IMR-90 (cell line): ENCODE data around the gene MTAP. TPM values are rescaled to one million over a fixed set of nuclear protein-coding genes. Genes with fewer than 3 reads are reported as not detected.
A peak's percentile ranks its signal among the peaks of the same experiment; 100 is the strongest.

Experiments
- ATAC-seq: fragments of 200-7000 bp; cut with Tn5 transposase; 2 replicates; pipeline ENCODE4 v1.9.1; 2020; ENCODE audit warnings: low read depth, mild to moderate bottlenecking, moderate library complexity
- BruUV-seq: library from RNA; stranded (reverse); fragments of 400-500 nt; replicated peaks from 2 replicates; lab custom pipeline; 2021; lab: Mats Ljungman, UMichigan
- CTCF ChIA-PET: fragments of 300-600 bp; formaldehyde crosslinking; extraction: SDS; loops from one replicate; lab custom pipeline; 2021; ENCODE audit warnings: antibody characterized with exemption; lab: Yijun Ruan, JAX
- POLR2A ChIA-PET: fragments of 300-600 bp; sonication (Branson Sonifier 250); formaldehyde crosslinking; loops from one replicate; lab custom pipeline; 2022; ENCODE audit warnings: antibody characterized with exemption; ENCODE audit not compliant: unreplicated experiment; lab: Charles Lee
- DNase-seq: peaks from one replicate; pipeline ENCODE4 v3.0.0; 2013
- H2AFZ ChIP-seq: replicated peaks from 2 replicates; pipeline ENCODE3; 2013; ENCODE audit warnings: low read length, mild to moderate bottlenecking; ENCODE audit not compliant: poor library complexity
- H2AK5ac ChIP-seq: 2 replicates; pipeline ENCODE4 v1.6.1; 2013; ENCODE audit warnings: low read depth, low read length, inconsistent platforms
- H2AK9ac ChIP-seq: replicated peaks from 2 replicates; pipeline ENCODE3; 2013; ENCODE audit warnings: mild to moderate bottlenecking, low read depth, low read length, moderate library complexity; ENCODE audit not compliant: poor library complexity
- H2BK120ac ChIP-seq: 2 replicates; pipeline ENCODE4 v1.6.1; 2013; ENCODE audit warnings: low read depth, low read length, inconsistent platforms
- H2BK15ac ChIP-seq: 3 replicates; pipeline ENCODE4 v1.6.1; 2013; ENCODE audit warnings: low read depth, low read length, inconsistent platforms
- H2BK20ac ChIP-seq: 2 replicates; pipeline ENCODE4 v1.6.1; 2013; ENCODE audit warnings: low read depth, mild to moderate bottlenecking, inconsistent platforms, low read length, moderate library complexity
- H2BK5ac ChIP-seq: 2 replicates; pipeline ENCODE4 v1.6.1; 2013; ENCODE audit warnings: mild to moderate bottlenecking, low read depth, low read length, inconsistent platforms; ENCODE audit not compliant: poor library complexity, severe bottlenecking
- H3K14ac ChIP-seq: replicated peaks from 2 replicates; pipeline ENCODE4 v1.6.1; 2013; ENCODE audit warnings: low read depth, low read length, inconsistent platforms
- H3K18ac ChIP-seq: 2 replicates; pipeline ENCODE4 v1.6.1; 2013; ENCODE audit warnings: low read depth, low read length, control low read depth
- H3K23ac ChIP-seq: 2 replicates; pipeline ENCODE4 v1.6.1; 2013; ENCODE audit warnings: low read depth, low read length, inconsistent platforms
- H3K27ac ChIP-seq: 2 replicates; pipeline ENCODE4 v1.5.1; 2013; ENCODE audit warnings: mild to moderate bottlenecking, control low read depth, low read length; ENCODE audit not compliant: insufficient read depth
- H3K27me3 ChIP-seq: 2 replicates; pipeline ENCODE4 v1.6.1; 2013; ENCODE audit warnings: low read length; ENCODE audit not compliant: control insufficient read depth, insufficient read depth
- H3K36me3 ChIP-seq: 2 replicates; pipeline ENCODE4 v1.6.1; 2013; ENCODE audit warnings: low read length, mixed read lengths; ENCODE audit not compliant: control insufficient read depth, insufficient read depth
- H3K4ac ChIP-seq: 2 replicates; pipeline ENCODE4 v1.6.1; 2013; ENCODE audit warnings: low read depth, low read length, inconsistent platforms
- H3K4me1 ChIP-seq: 2 replicates; pipeline ENCODE4 v1.6.1; 2013; ENCODE audit warnings: low read length, mixed read lengths; ENCODE audit not compliant: control insufficient read depth, insufficient read depth
- H3K4me2 ChIP-seq: 2 replicates; pipeline ENCODE4 v1.6.1; 2013; ENCODE audit warnings: low read depth, mild to moderate bottlenecking, control low read depth, low read length, moderate library complexity
- H3K4me3 ChIP-seq: 2 replicates; pipeline ENCODE4 v1.5.1; 2013; ENCODE audit warnings: low read depth, mild to moderate bottlenecking, control low read depth, low read length, moderate library complexity; ENCODE audit not compliant: insufficient read depth
- H3K56ac ChIP-seq: 2 replicates; pipeline ENCODE4 v1.6.1; 2013; ENCODE audit warnings: low read length, inconsistent platforms; ENCODE audit not compliant: insufficient read depth; ENCODE audit errors: extremely low read depth
- H3K79me1 ChIP-seq, 2 experiments: 2 replicates each; pipeline ENCODE4 v1.6.1; 2013; ENCODE audit warnings: low read length in 2 of 2, inconsistent platforms in 1 of 2, low read depth in 1 of 2
- H3K9ac ChIP-seq: 2 replicates; pipeline ENCODE4 v1.6.1; 2013; ENCODE audit warnings: low read depth, low read length, control low read depth
- H3K9me1 ChIP-seq: 2 replicates; pipeline ENCODE4 v1.6.1; 2013; ENCODE audit warnings: low read length, inconsistent platforms; ENCODE audit not compliant: insufficient read depth
- H3K9me3 ChIP-seq: 2 replicates; pipeline ENCODE4 v1.6.1; 2013; ENCODE audit warnings: low read length; ENCODE audit not compliant: control insufficient read depth, insufficient read depth
- H4K20me1 ChIP-seq: 2 replicates; pipeline ENCODE4 v1.6.1; 2013; ENCODE audit warnings: low read length, inconsistent platforms; ENCODE audit not compliant: insufficient read depth
- H4K5ac ChIP-seq: 2 replicates; pipeline ENCODE4 v1.6.1; 2013; ENCODE audit warnings: mild to moderate bottlenecking, low read depth, low read length, control low read depth
- H4K8ac ChIP-seq, 2 experiments: 2 replicates each; pipeline ENCODE4 v1.6.1; 2013; ENCODE audit warnings: low read depth in 2 of 2, low read length in 2 of 2, control low read depth in 1 of 2, inconsistent platforms in 1 of 2
- H4K91ac ChIP-seq: 2 replicates; pipeline ENCODE4 v1.6.1; 2013; ENCODE audit warnings: low read depth, low read length, inconsistent platforms; ENCODE audit not compliant: insufficient read depth
- CHD1 ChIP-seq: IDR thresholded peaks from 2 replicates; pipeline ENCODE4 v1.6.1; 2012; ENCODE audit warnings: low read depth, low read length, improper control_type of control experiment
- FOS ChIP-seq: fragments of 150-350 bp; IDR thresholded peaks from 2 replicates; pipeline ENCODE4 v1.6.1; 2016; ENCODE audit warnings: low read depth, low read length
- MAFK ChIP-seq: IDR thresholded peaks from 2 replicates; pipeline ENCODE4 v1.6.1; 2012; ENCODE audit warnings: low read depth, low read length, improper control_type of control experiment
- MAZ ChIP-seq: IDR thresholded peaks from 2 replicates; pipeline ENCODE4 v1.6.1; 2012; ENCODE audit warnings: low read depth, mild to moderate bottlenecking, low read length, improper control_type of control experiment, moderate library complexity, borderline replicate concordance
- WGBS, 2 experiments: methylation state at CpG; one replicate each; pipeline versions ENCODE4 v1.1.5 to v1.1.7; 2013; ENCODE audit warnings: missing lambda C conversion rate in 2 of 2; ENCODE audit not compliant: insufficient read length in 1 of 2; ENCODE audit errors: extremely low coverage in 2 of 2; 5-methylcytosine and 5-hydroxymethylcytosine counted together
- dilution Hi-C: fragments of 300-500 bp; cut with HindIII; formaldehyde crosslinking; loops from one replicate; pipeline ENCODE4 v1.14.3; 2018; ENCODE audit warnings: low sequenced_read_pairs; ENCODE audit not compliant: unreplicated experiment
- in situ Hi-C: fragments of 300-500 bp; cut with MboI; formaldehyde crosslinking; loops from 3 replicates; pipeline ENCODE4 v1.14.3; 2019; ENCODE audit warnings: low sequenced_read_pairs, inconsistent platforms, mixed read lengths
- intact Hi-C: fragments of 100-400 bp; cut with micrococcal nuclease; formaldehyde crosslinking; loops from 2 replicates; pipeline ENCODE4 v1.10.0; 2022
- polyA plus RNA-seq, 3 experiments: library from polyadenylated mRNA; depleted of rRNA; stranded (reverse); fragments of >200 nt; gene quantifications; 2 replicates each; pipeline ENCODE4 v1.2.3, GENCODE V29; 2012; ENCODE audit warnings: low replicate concordance in 1 of 3
- total RNA-seq: library from RNA; depleted of rRNA; stranded (reverse); fragments of >200 nt; gene quantifications from 2 replicates; pipeline ENCODE4 v1.2.3, GENCODE V29; 2012

MTAP gene
- total and polyA plus RNA-seq, 2 of the 4 experiments (the other 2 are of a cell fraction), result 15.7 to 50.9 TPM

GRCh38 chr9:21904371-21904770 is 101.9 kb downstream of the MTAP start:
- BruUV-seq, result no TSS peak
- no peak overlapping the region for H3K9ac ChIP-seq
- H3K4me3 ChIP-seq, result no peak overlapping the region
- H2AFZ ChIP-seq, result peak overlapping the region; percentile 17
- H3K14ac ChIP-seq, result no peak overlapping the region
- no peak overlapping the region for H2BK20ac ChIP-seq
- 0 out of 4 replicates have a peak, but pooled peaks cover 0 to 3% of the 10 kb centered on the region in 2 experiments for H3K79me1 ChIP-seq
- TF ChIP-seq MAFK, result peak; percentile 52
- no peak for TF ChIP-seq MAZ
- TF ChIP-seq CHD1, result no peak
- TF ChIP-seq FOS, result no peak
- intact Hi-C loops (no loop called here), in situ Hi-C loops (no loop called here), dilution Hi-C loops (no loop called here)
- CTCF ChIA-PET, result no interaction called here
- no peak overlapping the region for H2BK15ac ChIP-seq
- 0 out of 2 replicates have a peak overlapping the region, but pooled peaks have one; percentile 10 for H3K4ac ChIP-seq
- no peak overlapping the region for H2AK5ac ChIP-seq
- H4K91ac ChIP-seq, result no peak overlapping the region
- H3K23ac ChIP-seq, result no peak overlapping the region
- peaks cover 1% of the 10 kb centered on the region; the same call in 1 of the 2 replicates for H3K4me1 ChIP-seq
- H2BK120ac ChIP-seq, result no peak overlapping the region
- peaks cover 4% of the 10 kb centered on the region for H3K9me3 ChIP-seq
- no peak overlapping the region for H3K18ac ChIP-seq
- 77% methylated on average over 2 of the region's 4 CpGs; no CpG with 5 or more reads in 1 of the 2 experiments for WGBS, 2 experiments
- no peaks in the 10 kb centered on the region for H3K27me3 ChIP-seq
- H4K8ac ChIP-seq, result no peak overlapping the region
- H2AK9ac ChIP-seq, result peak overlapping the region; percentile 63
- no peak overlapping the region for H2BK5ac ChIP-seq
- ATAC-seq, result no peak
- H3K27ac ChIP-seq, result no peak overlapping the region
- H3K9me1 ChIP-seq, result no peaks in the 10 kb centered on the region
- POLR2A ChIA-PET, result no interaction called here
- H4K20me1 ChIP-seq, result no peaks in the 10 kb centered on the region
- no peak overlapping the region for H3K4me2 ChIP-seq
- DNase-seq, result peak; percentile 63
- H3K56ac ChIP-seq, result no peak overlapping the region
- H4K5ac ChIP-seq, result no peak overlapping the region
- no peaks in the 10 kb centered on the region for H3K36me3 ChIP-seq
